ENCODE data around the gene ALX3. TPM values are rescaled to one million over a fixed set of nuclear protein-coding genes. Genes with fewer than 3 reads are reported as not detected.

ALX3 gene
- total and polyA plus RNA-seq, 12 donors, result 0.04 TPM; not detected in 11

DNA sequence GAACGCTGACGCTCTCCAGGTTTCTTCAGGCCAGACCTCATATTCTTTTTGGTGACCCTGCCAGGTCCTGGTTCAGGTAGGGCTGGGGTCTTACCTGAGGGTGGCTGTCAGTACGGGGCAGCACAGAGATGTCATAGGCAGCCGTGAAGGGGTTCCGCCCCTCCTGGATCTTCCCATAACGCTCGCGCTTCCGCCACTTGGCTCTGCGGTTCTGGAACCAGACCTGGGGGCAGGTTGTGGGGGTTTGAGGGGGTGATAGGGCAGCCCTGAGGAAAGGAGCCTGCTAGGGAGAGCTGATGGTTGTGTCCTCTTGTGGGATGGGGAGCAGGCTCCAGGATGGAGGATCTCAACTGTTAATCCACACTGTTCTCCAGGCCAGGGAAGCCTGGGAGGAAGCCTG is 9.1 kb downstream of the ALX3 start:
- peaks cover 0 to 9% (median 0%) of the 10 kb centered on the region in 7 donors for H3K27me3 ChIP-seq
- ATAC-seq, result no peak

DNA sequence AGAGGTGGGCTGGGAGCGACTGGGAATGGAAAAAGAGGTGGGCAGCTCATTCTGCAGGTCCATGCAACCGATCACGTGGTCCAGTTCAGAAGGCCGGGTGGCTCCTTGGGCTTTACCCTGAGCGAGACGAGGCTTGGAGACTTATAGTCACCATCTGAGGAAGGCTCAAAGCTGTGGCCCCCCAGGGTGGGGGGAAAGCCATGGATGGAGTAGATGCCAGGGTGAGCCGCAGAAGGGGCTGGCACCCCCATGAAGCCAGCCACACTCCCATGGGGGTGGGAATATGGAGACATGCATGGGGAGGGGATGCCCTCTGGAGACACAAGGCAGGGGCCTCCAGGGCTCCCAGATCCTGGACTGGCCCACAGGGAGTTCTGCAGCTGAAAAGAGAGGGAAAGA is 9.8 kb downstream of the ALX3 start:
- ATAC-seq (no peak), DNase-seq (no peak)
- intact Hi-C loops (cut with DNase I), result no loop called here
- WGBS, 2 donors, result 95 to 100% methylated on average over 7 of the region's 7 CpGs
- H3K36me3 ChIP-seq, result peaks cover 0 to 47% (median 10%) of the 10 kb centered on the region in 9 donors
- H3K4me1 ChIP-seq, result peaks cover 0 to 10% (median 6%) of the 10 kb centered on the region in 9 donors
- peaks cover 0 to 4% (median 0%) of the 10 kb centered on the region in 7 donors for H3K27me3 ChIP-seq
- TF ChIP-seq, protein P1, sequence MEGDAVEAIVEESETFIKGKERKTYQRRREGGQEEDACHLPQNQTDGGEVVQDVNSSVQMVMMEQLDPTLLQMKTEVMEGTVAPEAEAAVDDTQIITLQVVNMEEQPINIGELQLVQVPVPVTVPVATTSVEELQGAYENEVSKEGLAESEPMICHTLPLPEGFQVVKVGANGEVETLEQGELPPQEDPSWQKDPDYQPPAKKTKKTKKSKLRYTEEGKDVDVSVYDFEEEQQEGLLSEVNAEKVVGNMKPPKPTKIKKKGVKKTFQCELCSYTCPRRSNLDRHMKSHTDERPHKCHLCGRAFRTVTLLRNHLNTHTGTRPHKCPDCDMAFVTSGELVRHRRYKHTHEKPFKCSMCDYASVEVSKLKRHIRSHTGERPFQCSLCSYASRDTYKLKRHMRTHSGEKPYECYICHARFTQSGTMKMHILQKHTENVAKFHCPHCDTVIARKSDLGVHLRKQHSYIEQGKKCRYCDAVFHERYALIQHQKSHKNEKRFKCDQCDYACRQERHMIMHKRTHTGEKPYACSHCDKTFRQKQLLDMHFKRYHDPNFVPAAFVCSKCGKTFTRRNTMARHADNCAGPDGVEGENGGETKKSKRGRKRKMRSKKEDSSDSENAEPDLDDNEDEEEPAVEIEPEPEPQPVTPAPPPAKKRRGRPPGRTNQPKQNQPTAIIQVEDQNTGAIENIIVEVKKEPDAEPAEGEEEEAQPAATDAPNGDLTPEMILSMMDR (IDR thresholded peaks at IDR 0.05), result no peak
- H3K27ac ChIP-seq, result no peak overlapping the region
- H3K4me3 ChIP-seq, result no peak overlapping the region
- no peaks in the 10 kb centered on the region for H3K9me3 ChIP-seq

More for the DNA sequence above, 9.1 kb downstream of the ALX3 start:
- H3K4me1 ChIP-seq, result peaks cover 0 to 10% (median 6%) of the 10 kb centered on the region in 9 donors
- H3K27ac ChIP-seq, result no peak overlapping the region
- TF ChIP-seq, protein P1 (IDR thresholded peaks at IDR 0.05), result no peak
- intact Hi-C loops (cut with DNase I), result no loop called here
- H3K4me3 ChIP-seq, result no peak overlapping the region
- no peaks in the 10 kb centered on the region for H3K9me3 ChIP-seq
- no peak for DNase-seq
- WGBS, 2 donors, result 93 to 98% methylated on average over 10 of the region's 10 CpGs
- H3K36me3 ChIP-seq, result peaks cover 0 to 40% (median 8%) of the 10 kb centered on the region in 9 donors

DNA sequence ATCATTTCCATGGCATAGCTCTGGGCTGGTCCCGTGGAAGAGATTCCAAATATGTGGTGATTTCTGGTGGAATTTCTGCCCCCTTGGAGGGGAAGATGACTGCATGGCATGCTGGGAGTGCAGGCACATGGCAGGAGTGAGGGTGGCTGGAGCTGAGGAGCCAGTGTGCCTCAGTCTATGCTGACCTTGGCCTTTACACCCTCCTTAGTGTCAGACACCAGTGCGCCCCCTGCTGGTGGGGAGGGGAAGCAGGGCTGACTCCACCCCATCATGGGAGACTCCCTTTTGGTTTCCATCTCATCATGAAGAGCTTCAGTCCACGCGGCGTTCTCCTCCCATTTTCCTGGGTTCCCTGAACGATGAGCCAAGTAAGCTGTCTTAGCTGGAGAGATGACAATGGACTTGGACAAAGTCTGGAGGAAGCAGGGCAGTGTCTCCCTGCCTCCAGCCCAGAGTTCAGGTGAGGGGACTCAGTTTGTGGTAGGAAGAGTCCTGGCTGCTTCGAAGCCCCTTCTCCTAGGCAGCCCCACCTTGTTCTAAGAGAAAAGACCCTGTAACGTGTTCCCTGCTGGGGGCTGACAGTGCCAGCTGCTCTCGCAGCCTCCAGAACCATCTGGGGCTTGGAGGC is 10.3 kb downstream of the ALX3 start:
- intact Hi-C loops (cut with DNase I), result no loop called here
- ATAC-seq (peak in 2 of 8 donors; percentile 28), DNase-seq (peak in 1 of 2 donors; percentile 53)
- no peak overlapping the region for H3K4me3 ChIP-seq
- peaks cover 0 to 52% (median 15%) of the 10 kb centered on the region in 9 donors for H3K36me3 ChIP-seq
- TF ChIP-seq, protein P1 (IDR thresholded peaks at IDR 0.05), result peak; percentile 25 to 87 (median 67)
- H3K27me3 ChIP-seq, result no peaks in the 10 kb centered on the region
- no peak overlapping the region for H3K27ac ChIP-seq
- WGBS, 2 donors, result 87 to 91% methylated on average over 9 of the region's 9 CpGs
- peaks cover 0 to 10% (median 6%) of the 10 kb centered on the region in 9 donors for H3K4me1 ChIP-seq
- H3K9me3 ChIP-seq, result no peaks in the 10 kb centered on the region

DNA sequence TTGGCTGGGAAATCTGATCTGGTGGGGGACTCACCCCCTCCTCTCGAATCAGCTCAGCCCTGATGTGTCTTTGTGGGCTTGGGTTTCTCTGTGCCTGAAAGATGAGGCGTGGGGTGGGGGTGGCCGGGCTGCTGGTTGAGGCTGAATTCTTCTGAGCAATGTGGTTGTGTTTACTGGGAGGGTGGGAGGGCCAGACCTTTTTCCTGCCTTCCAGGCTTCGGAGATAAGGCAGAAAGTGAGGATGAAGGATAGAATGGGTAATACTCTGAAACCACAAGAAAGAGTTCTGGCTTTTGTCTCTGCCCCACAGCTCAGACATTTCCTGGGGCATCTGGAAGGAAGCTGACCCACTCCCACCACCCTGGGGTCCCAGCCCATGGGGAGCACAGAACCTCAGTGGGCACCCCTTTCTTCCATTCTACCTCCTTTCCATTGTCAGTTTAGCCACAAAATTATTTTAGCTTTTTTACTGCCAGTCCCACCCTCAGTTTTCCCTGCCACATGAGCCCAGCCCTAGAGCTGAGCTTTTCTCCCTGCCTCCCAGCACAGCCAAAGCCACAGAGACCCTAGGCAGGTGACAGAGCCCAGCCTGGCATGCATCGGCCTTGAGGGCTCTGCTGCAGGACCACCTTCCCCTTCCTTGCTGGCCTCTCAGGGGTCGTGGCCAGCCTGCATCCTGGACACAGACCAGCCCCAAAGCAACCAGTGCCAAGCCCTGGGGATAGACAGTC is 11.2 kb downstream of the ALX3 start:
- DNase-seq, result no peak
- TF ChIP-seq, protein P1 (IDR thresholded peaks at IDR 0.05), result no peak
- Histone ChIP-seq H3K36me3 (peaks cover 0 to 61% (median 24%) of the 10 kb centered on the region in 9 donors), H3K4me1 (peaks cover 0 to 11% (median 6%) of the 10 kb centered on the region in 9 donors), H3K4me3 (no peak overlapping the region), H3K9me3 (no peaks in the 10 kb centered on the region), H3K27ac (no peak overlapping the region), H3K27me3 (no peaks in the 10 kb centered on the region)
- intact Hi-C loops (cut with DNase I), result loop anchor here in 3 of 10 donors (5.0 to 10.0 kb wide), 3 partner anchors 43 to 126 kb away; no protein-coding TSS in a partner anchor
- ATAC-seq, result no peak
- WGBS, 2 donors, result 78 to 84% methylated on average over 6 of the region's 6 CpGs

Measured in heart right ventricle (tissue), 16 donors.